HG02798 (cell line): ENCODE measurements around the gene HIC2.
A peak's percentile ranks its signal among the peaks of the same experiment; 100 is the strongest.
"Not testable (repeated sequence)": the region's sequence is repeated elsewhere in the genome, so short reads cannot be mapped to it uniquely, and the experiment has no call there.

Source experiments
- ATAC-seq: cut with Tn5 transposase; IDR thresholded peaks from one replicate; pipeline ENCODE4 v1.9.1; 2021; ENCODE audit warnings: mild to moderate bottlenecking; ENCODE audit not compliant: unreplicated experiment, poor library complexity

The HIC2 gene

GRCh38 chr22:21449531-21450319 is 32.6 kb downstream of the HIC2 start:
- ATAC-seq, result no peak

GRCh38 chr22:21450320-21450831 is 33.2 kb downstream of the HIC2 start:
- ATAC-seq, result no peak

GRCh38 chr22:21450858-21451353 is 33.7 kb downstream of the HIC2 start:
- no peak for ATAC-seq

- no peak for ATAC-seq
Observed at GRCh38 chr22:21451545-21452520, 34.7 kb downstream of the HIC2 start.

GRCh38 chr22:21452666-21453065 is 35.5 kb downstream of the HIC2 start:
- not testable (repeated sequence) for ATAC-seq

GRCh38 chr22:21454998-21455333 is 37.8 kb downstream of the HIC2 start:
- not testable (repeated sequence) for ATAC-seq

- ATAC-seq, result no peak
Observed at GRCh38 chr22:21455334-21456089, 38.3 kb downstream of the HIC2 start.

GRCh38 chr22:21457023-21457787 is 40.0 kb downstream of the HIC2 start:
- ATAC-seq, result no peak

GRCh38 chr22:21462672-21463071 is 45.5 kb downstream of the HIC2 start:
- ATAC-seq, result not testable (repeated sequence)

- ATAC-seq, result peak; percentile 12
Observed at GRCh38 chr22:21467337-21468193, 50.4 kb downstream of the HIC2 start, which contains the start of gene TMEM191C. TSS of gene TMEM191C (plus strand) at chr22:21467387. CDS start at chr22:21467460, 73 bp downstream.

GRCh38 chr22:21468194-21469096 is 51.3 kb downstream of the HIC2 start:
- peak; percentile 83 for ATAC-seq

- not testable (repeated sequence) for ATAC-seq
Observed at GRCh38 chr22:21469097-21469994, 52.2 kb downstream of the HIC2 start.

GRCh38 chr22:21472984-21473383 is 55.8 kb downstream of the HIC2 start:
- not testable (repeated sequence) for ATAC-seq

GRCh38 chr22:21473664-21474063 is 56.5 kb downstream of the HIC2 start:
- ATAC-seq, result not testable (repeated sequence)

GRCh38 chr22:21484039-21484438 is 66.9 kb downstream of the HIC2 start:
- ATAC-seq, result not testable (repeated sequence)

GRCh38 chr22:21487723-21488122 is 70.6 kb downstream of the HIC2 start:
- ATAC-seq, result not testable (repeated sequence)
